BLaER1 treated with 17β-estradiol and CSF1 and Interleukin-3, amounts not matched to agents 10 nM and 100 nM (cell line): Measurements from ENCODE around the gene NENF.
A peak's percentile ranks its signal among the peaks of the same experiment; 100 is the strongest.
"Not testable (repeated sequence)": the region's sequence is repeated elsewhere in the genome, so short reads cannot be mapped to it uniquely, and the experiment has no call there.

Source experiments
- H3K27ac ChIP-seq, 11 experiments: shearing (Covaris generic); formaldehyde crosslinking; 2 replicates each; pipeline ENCODE4 v1.8.1; 2022
- H3K27me3 ChIP-seq, 11 experiments: shearing (Covaris generic); formaldehyde crosslinking; 2 replicates each; pipeline ENCODE4 v1.8.1; 2022
- H3K36me3 ChIP-seq, 11 experiments: shearing (Covaris generic); formaldehyde crosslinking; 2 replicates each; pipeline ENCODE4 v1.8.1; 2022
- H3K4me1 ChIP-seq, 10 experiments: shearing (Covaris generic); formaldehyde crosslinking; 2 replicates each; pipeline ENCODE4 v1.8.1; 2022
- H3K4me2 ChIP-seq, 11 experiments: shearing (Covaris generic); formaldehyde crosslinking; 2 replicates each; pipeline ENCODE4 v1.8.1; 2022
- H3K4me3 ChIP-seq, 10 experiments: shearing (Covaris generic); formaldehyde crosslinking; 2 replicates each; pipeline ENCODE4 v1.8.1; 2022
- H3K9ac ChIP-seq, 11 experiments: shearing (Covaris generic); formaldehyde crosslinking; 2 replicates each; pipeline ENCODE4 v1.8.1; 2022
- H3K9me3 ChIP-seq, 11 experiments: shearing (Covaris generic); formaldehyde crosslinking; replicated peaks in 1 of 11; 2 replicates each; pipeline ENCODE4 v1.8.1; 2022
- H4K20me1 ChIP-seq, 11 experiments: shearing (Covaris generic); formaldehyde crosslinking; 2 replicates each; pipeline ENCODE4 v1.8.1; 2022
- Cebpa-rat ChIP-seq, 11 experiments: shearing (Covaris generic); IDR thresholded peaks; 2 replicates each; pipeline ENCODE4 v1.8.1; 2022

NENF gene

DNA sequence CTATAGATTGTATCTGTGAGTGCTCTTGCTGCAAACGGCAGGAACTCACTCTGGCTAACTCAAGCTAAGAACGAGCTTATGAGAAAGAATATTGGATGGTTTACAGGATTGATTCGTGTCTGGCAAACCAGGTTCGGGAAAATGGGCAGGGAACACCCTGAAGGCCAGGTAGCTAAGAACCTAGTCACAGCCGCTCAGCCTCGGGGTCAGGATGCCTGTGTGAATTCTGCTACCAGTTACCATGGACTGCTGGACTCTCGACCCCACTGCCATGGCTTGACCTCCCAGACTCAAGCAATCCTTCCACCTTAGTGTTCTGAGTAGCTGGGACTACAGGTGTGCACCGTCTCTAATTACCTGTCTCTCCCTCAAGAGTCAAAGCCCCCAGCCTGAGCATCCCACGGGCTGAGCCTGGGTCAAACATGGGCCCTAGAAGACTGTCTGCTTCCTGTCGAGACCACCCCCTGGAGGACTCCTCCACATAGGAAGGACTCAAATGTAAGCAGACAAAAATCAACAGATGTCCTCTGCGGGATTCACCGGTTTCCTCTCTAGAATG is 45.8 kb downstream of the NENF start:
- Histone ChIP-seq H3K4me2 (no peak overlapping the region), H3K9me3 (no peaks in the 10 kb centered on the region), H3K9ac (peak overlapping the region in 1 of 11 experiments; percentile 29; a peak in 1 of 22 replicates), H3K27ac (no peak overlapping the region), H4K20me1 (no peaks in the 10 kb centered on the region), H3K36me3 (no peaks in the 10 kb centered on the region), H3K4me3 (no peak overlapping the region), H3K27me3 (no peaks in the 10 kb centered on the region), H3K4me1 (peaks cover 0 to 34% (median 8%) of the 10 kb centered on the region in 10 experiments; a peak in 10 of 20 replicates)
- no peak for TF ChIP-seq Cebpa-rat (IDR thresholded peaks at IDR 0.05)

DNA sequence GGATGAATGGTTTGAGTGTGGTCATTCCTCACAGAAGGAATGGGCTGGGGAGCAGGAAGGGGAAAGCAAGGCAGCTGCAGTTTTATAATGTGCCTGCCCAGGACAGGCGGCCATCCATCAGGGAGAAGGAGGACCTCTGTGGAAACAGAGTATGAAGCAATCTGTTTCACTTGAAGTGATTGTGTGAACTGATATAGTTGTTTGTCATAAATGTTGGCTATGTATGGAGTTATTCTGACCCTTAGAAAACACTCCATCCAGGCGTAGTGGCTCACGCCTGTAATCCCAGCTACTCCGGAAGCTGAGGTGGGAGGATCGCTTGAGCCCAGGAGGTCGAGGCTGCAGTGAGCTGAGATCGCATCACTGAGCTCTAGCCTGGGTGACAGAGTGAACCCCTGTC is 46.5 kb downstream of the NENF start:
- no peaks in the 10 kb centered on the region for H4K20me1 ChIP-seq
- no peak overlapping the region; a peak in 1 of 22 replicates for H3K9ac ChIP-seq
- no peak for TF ChIP-seq Cebpa-rat (IDR thresholded peaks at IDR 0.05)
- H3K27ac ChIP-seq: no peak overlapping the region
- no peak overlapping the region for H3K4me3 ChIP-seq
- no peaks in the 10 kb centered on the region for H3K27me3 ChIP-seq
- no peaks in the 10 kb centered on the region for H3K36me3 ChIP-seq
- H3K9me3 ChIP-seq: no peaks in the 10 kb centered on the region
- peaks cover 0 to 38% (median 8%) of the 10 kb centered on the region in 10 experiments; a peak in 10 of 20 replicates for H3K4me1 ChIP-seq
- no peak overlapping the region for H3K4me2 ChIP-seq

DNA sequence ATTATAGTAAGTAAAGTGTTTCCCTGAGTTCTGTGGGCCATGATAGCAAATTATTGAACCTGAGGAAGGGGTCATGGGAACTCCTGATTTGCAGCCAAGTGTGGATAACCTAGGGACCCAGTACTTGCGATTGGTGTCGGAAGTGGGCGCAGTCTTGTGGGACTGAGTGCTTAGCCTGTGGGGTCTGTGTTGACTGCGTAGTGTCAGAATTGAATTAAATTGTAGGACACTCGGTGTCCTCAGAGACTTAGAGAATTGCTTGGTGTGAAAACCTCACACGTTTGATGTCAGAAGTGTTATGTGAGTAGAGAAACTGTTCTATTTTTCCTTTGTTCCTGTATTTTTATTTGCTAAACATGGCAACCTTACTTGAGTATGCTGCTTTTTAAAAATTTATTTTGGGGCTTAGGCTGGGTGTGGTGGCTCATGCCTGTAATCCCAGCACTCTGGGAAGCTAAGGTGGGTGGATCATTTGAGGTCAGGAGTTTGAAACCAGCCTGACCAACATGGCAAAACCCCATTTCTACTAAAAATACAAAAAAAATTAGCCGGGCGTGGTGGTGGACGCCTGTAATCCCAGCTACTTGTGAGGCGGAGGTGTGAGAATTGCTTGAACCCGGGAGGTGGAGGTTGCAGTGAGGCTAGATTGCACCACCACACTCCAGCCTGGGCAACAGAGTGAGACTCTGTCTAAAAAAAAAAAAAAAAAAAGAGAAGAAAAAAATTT is 48.2 kb downstream of the NENF start:
- not testable (repeated sequence) for H3K36me3 ChIP-seq, H4K20me1 ChIP-seq, H3K9ac ChIP-seq, H3K27me3 ChIP-seq, H3K27ac ChIP-seq, H3K4me3 ChIP-seq, H3K4me2 ChIP-seq, H3K9me3 ChIP-seq
- peaks cover 0 to 55% (median 15%) of the 10 kb centered on the region in 10 experiments; a peak in 16 of 20 replicates for H3K4me1 ChIP-seq

DNA sequence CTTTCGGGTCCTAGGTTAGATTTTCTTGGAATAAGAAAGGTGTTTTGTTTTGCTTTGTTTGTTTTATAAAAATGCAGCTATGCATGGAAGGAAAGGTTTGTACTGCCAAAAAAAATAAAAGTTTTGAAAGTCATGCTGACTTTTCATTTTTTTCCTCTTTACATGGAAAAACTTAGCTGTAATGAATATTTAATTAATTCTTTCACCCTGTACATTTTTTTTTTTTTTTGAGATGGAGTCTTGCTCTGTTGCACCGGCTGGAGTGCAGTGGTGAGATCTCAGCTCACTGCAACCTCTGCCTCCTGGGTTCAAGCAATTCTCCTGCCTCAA is 48.7 kb downstream of the NENF start:
- no peak overlapping the region for H3K4me2 ChIP-seq
- no peaks in the 10 kb centered on the region for H3K36me3 ChIP-seq
- H3K27me3 ChIP-seq: no peaks in the 10 kb centered on the region
- H3K9me3 ChIP-seq: no peaks in the 10 kb centered on the region
- H3K9ac ChIP-seq: no peak overlapping the region
- H3K4me1 ChIP-seq: peaks cover 0 to 60% (median 19%) of the 10 kb centered on the region in 10 experiments; a peak in 16 of 20 replicates
- TF ChIP-seq Cebpa-rat (IDR thresholded peaks at IDR 0.05): no peak
- no peaks in the 10 kb centered on the region for H4K20me1 ChIP-seq
- no peak overlapping the region for H3K27ac ChIP-seq
- H3K4me3 ChIP-seq: no peak overlapping the region

DNA sequence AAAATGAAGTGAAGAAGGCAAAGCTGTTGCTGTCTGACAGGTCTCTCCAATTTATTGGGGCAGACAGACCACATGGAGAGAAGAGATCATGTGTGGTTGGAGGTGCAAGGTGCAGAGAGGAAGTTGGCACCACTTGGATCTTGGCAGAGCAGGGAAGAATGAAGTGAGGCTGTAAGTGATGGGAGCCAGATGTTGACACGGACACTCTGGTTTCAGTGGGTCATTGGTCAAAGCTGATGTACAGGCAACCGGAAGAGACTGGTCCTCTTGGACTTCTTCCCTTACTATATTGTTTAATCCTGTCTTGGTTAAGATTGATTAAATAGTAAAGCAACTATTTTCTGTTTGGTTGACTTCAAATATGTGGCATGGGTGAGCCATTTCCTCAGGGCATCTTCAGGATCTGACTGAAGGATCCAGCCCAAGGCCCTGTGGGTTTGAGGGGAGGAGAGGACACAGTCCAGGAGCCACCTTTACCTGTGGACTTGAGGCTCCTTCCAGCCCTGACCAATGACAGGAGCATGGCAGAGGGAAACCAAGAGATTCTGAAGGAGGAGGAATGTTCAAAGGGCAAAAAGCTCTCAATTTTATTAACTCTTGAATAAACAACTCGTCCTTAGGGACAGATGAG is 49.4 kb downstream of the NENF start:
- H3K4me1 ChIP-seq: peaks cover 0 to 64% (median 19%) of the 10 kb centered on the region in 10 experiments; a peak in 16 of 20 replicates
- H4K20me1 ChIP-seq: no peaks in the 10 kb centered on the region
- peak overlapping the region in 2 of 11 experiments; percentile 44 to 49; a peak in 3 of 22 replicates for H3K4me2 ChIP-seq
- no peak for TF ChIP-seq Cebpa-rat (IDR thresholded peaks at IDR 0.05)
- H3K36me3 ChIP-seq: no peaks in the 10 kb centered on the region
- no peaks in the 10 kb centered on the region for H3K9me3 ChIP-seq
- H3K27me3 ChIP-seq: no peaks in the 10 kb centered on the region
- no peak overlapping the region for H3K9ac ChIP-seq
- H3K27ac ChIP-seq: peak overlapping the region in 2 of 11 experiments; percentile 47 to 50; a peak in 1 of 22 replicates
- H3K4me3 ChIP-seq: no peak overlapping the region

DNA sequence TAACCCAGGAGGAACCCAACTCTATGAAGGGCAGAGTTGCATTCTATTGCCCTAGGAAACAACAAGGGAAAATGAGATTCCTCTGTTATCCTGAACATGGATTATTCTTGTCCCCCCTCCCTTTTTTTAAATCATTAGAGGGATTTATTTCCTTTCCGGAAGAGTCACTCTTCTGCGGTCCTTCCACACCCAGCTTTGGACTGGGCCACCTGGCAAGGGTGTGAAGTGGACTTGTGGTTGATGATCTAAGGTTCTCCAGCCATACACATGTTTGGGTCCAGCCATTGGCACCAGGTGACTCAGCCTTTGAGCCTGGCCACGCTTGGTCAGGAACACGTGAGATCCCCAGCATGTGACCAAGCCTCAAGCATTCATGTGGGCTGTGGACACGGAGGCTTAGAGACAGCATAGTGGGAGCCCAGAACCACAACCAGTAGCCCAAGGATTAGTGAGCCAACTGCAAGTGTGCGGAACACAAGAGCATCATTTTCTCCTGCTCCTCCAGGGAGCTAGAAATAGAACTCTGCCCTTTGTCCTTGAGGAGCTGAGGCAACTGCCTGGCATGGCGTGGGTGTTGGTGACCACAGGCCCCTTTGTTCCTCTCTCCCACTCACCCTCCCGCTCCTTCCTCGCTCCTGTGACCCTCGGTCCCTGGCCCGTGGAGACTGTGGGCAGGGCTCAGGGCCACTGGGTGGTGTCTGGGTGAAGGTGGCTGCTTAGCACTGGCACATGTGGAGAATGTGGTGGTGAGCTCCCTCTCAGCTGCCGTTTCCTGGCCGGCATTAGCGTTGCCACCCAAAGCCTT is 50.1 kb downstream of the NENF start:
- peaks cover 0 to 66% (median 15%) of the 10 kb centered on the region in 10 experiments; a peak in 16 of 20 replicates for H3K4me1 ChIP-seq

DNA sequence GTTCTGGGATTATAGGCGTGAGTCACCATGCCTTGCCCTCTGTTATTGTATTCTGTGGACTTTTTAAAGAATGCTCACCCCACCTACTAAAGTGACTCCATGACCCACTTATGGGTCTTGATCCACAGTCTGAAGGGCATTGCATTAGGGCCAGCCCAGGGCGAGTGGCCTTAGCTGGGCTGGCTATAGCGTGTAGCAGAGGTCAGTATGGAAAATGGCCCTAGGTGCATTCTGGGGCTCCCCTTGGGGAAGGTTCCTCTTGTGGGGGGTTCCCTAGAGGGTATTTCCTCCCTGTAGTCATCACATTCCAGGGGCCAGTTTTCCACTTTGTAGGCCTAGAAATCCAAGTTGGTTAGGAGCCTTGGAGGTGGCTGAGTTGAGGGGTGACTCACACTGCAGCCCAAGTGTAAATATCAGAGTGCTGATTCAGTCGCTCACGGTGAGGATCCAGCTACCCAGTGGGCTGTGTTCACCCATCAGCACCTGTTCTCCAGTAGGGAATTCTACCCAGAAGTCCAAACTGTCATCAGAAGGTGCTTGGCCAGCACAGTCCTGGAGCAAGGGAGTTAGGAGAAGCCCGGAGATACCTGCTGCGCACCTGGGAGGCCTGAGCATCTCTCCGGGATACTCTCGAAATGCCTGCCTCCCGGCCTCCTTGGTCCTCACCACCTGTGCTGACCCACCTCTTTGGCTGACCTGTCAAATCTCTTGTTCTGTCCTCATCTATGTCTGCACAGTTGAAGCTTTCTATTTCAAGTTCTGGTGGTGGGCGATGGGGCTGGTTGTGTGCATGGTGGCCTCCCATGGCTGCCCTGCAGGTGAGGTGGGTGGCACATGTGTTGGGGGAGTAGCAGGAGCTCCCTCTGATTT is 52.2 kb downstream of the NENF start:
- H3K27ac ChIP-seq: peak overlapping the region in 6 of 11 experiments; percentile 11 to 91 (median 69); a peak in 10 of 22 replicates

More for the DNA sequence above, 50.1 kb downstream of the NENF start:
- Histone ChIP-seq H4K20me1 (no peaks in the 10 kb centered on the region), H3K4me2 (peak overlapping the region in 4 of 11 experiments; percentile 25 to 49 (median 38); a peak in 6 of 22 replicates), H3K36me3 (no peaks in the 10 kb centered on the region), H3K9me3 (no peaks in the 10 kb centered on the region), H3K27ac (peak overlapping the region in 3 of 11 experiments; percentile 38 to 50 (median 47); a peak in 4 of 22 replicates), H3K27me3 (no peaks in the 10 kb centered on the region), H3K4me3 (no peak overlapping the region), H3K9ac (no peak overlapping the region)
- no peak for TF ChIP-seq Cebpa-rat (IDR thresholded peaks at IDR 0.05)

DNA sequence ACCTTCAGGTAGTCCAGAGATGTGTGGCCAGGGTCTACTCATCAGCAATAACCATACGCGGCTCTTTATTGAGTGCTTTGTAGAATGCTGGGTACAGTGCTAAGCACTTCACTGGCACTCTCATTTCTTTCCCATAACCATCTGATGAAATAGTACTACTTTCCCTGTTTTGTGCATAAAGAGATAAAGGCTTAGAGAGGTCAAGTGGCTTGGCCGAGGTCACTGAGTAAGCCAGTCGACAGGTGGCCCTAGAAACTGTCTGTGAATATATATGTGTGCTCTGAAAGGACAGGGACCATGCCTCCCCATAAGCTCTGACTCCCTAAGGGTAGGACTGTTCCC is 52.8 kb downstream of the NENF start:
- H3K4me3 ChIP-seq: no peak overlapping the region
- H3K27ac ChIP-seq: peak overlapping the region in 6 of 11 experiments; percentile 11 to 91 (median 69); a peak in 11 of 22 replicates
- no peaks in the 10 kb centered on the region for H3K9me3 ChIP-seq
- peak overlapping the region in 3 of 11 experiments; percentile 59 to 75 (median 72); a peak in 5 of 22 replicates for H3K9ac ChIP-seq
- H3K36me3 ChIP-seq: no peaks in the 10 kb centered on the region
- no peak for TF ChIP-seq Cebpa-rat (IDR thresholded peaks at IDR 0.05)
- peak overlapping the region in 9 of 11 experiments; percentile 4 to 75 (median 51); a peak in 14 of 22 replicates for H3K4me2 ChIP-seq
- H3K27me3 ChIP-seq: no peaks in the 10 kb centered on the region
- peaks cover 0 to 92% (median 22%) of the 10 kb centered on the region in 10 experiments; a peak in 16 of 20 replicates for H3K4me1 ChIP-seq
- H4K20me1 ChIP-seq: no peaks in the 10 kb centered on the region

More for the DNA sequence above, 52.2 kb downstream of the NENF start:
- TF ChIP-seq Cebpa-rat (IDR thresholded peaks at IDR 0.05): no peak
- no peaks in the 10 kb centered on the region for H3K9me3 ChIP-seq
- H3K4me1 ChIP-seq: peaks cover 0 to 86% (median 22%) of the 10 kb centered on the region in 10 experiments; a peak in 16 of 20 replicates
- peak overlapping the region in 6 of 11 experiments; percentile 18 to 75 (median 60); a peak in 11 of 22 replicates for H3K4me2 ChIP-seq
- no peaks in the 10 kb centered on the region for H3K36me3 ChIP-seq
- H3K4me3 ChIP-seq: no peak overlapping the region
- H4K20me1 ChIP-seq: no peaks in the 10 kb centered on the region
- H3K9ac ChIP-seq: peak overlapping the region in 3 of 11 experiments; percentile 59 to 75 (median 72); a peak in 5 of 22 replicates
- H3K27me3 ChIP-seq: no peaks in the 10 kb centered on the region
